ENCODE results near the gene EDDM13.
"Not testable (repeated sequence)": the region's sequence is repeated elsewhere in the genome, so short reads cannot be mapped to it uniquely, and the experiment has no call there.

EDDM13 gene

GRCh38 chr19:56272161-56272798, at the start of gene EDDM13:
Gene EDDM13, plus strand, starts transcription at chr19:56272748. Its CDS starts 87 bp downstream, at chr19:56272835.
- no peak for DNase-seq (ENCODE audit: low read depth, low spot score)

GRCh38 chr19:56222901-56223300, 49.6 kb upstream of the EDDM13 start:
- no peak for DNase-seq (ENCODE audit: low read depth, low spot score)

GRCh38 chr19:56223481-56223880, 49.1 kb upstream of the EDDM13 start:
- no peak for DNase-seq (ENCODE audit: low read depth, low spot score)

- DNase-seq (ENCODE audit: low read depth, low spot score) = no peak
These were observed 27.3 kb upstream of the EDDM13 start for GRCh38 chr19:56245121-56245740.

- not testable (repeated sequence) for DNase-seq (ENCODE audit: low read depth, low spot score)
These were observed 26.8 kb upstream of the EDDM13 start for GRCh38 chr19:56245764-56246163.

- DNase-seq (ENCODE audit: low read depth, low spot score) = not testable (repeated sequence)
These were observed 23.7 kb upstream of the EDDM13 start for GRCh38 chr19:56248736-56249338.

GRCh38 chr19:56252699-56253422, 19.7 kb upstream of the EDDM13 start:
- peak; percentile 61 for DNase-seq (ENCODE audit: low read depth, low spot score)

- no peak for DNase-seq (ENCODE audit: low read depth, low spot score)
These were observed 18.8 kb upstream of the EDDM13 start for GRCh38 chr19:56253737-56254136.

- no peak for DNase-seq (ENCODE audit: low read depth, low spot score)
These were observed 14.3 kb upstream of the EDDM13 start for GRCh38 chr19:56258272-56258671.

GRCh38 chr19:56261145-56261544, 11.4 kb upstream of the EDDM13 start:
- no peak for DNase-seq (ENCODE audit: low read depth, low spot score)

- not testable (repeated sequence) for DNase-seq (ENCODE audit: low read depth, low spot score)
These were observed 10.6 kb upstream of the EDDM13 start for GRCh38 chr19:56261932-56262331.

- DNase-seq (ENCODE audit: low read depth, low spot score) = no peak
These were observed 9.2 kb upstream of the EDDM13 start for GRCh38 chr19:56263319-56263718.

GRCh38 chr19:56266051-56266450, 6.5 kb upstream of the EDDM13 start:
- no peak for DNase-seq (ENCODE audit: low read depth, low spot score)

- DNase-seq (ENCODE audit: low read depth, low spot score) = no peak
These were observed 3.2 kb upstream of the EDDM13 start for GRCh38 chr19:56269348-56269747.

GRCh38 chr19:56270676-56271075, 1.9 kb upstream of the EDDM13 start:
- no peak for DNase-seq (ENCODE audit: low read depth, low spot score)

- DNase-seq (ENCODE audit: low read depth, low spot score) = no peak
These were observed 1.4 kb upstream of the EDDM13 start for GRCh38 chr19:56271151-56271550.

- no peak for DNase-seq (ENCODE audit: low read depth, low spot score)
These were observed 1.1 kb downstream of the EDDM13 start for GRCh38 chr19:56273563-56274117.

GRCh38 chr19:56282809-56283208, 10.3 kb downstream of the EDDM13 start:
- DNase-seq (ENCODE audit: low read depth, low spot score) = no peak

- DNase-seq (ENCODE audit: low read depth, low spot score) = no peak
These were observed 12.2 kb downstream of the EDDM13 start for GRCh38 chr19:56284746-56285145.

- DNase-seq (ENCODE audit: low read depth, low spot score) = no peak
These were observed 17.6 kb downstream of the EDDM13 start for GRCh38 chr19:56290104-56290503.

GRCh38 chr19:56291867-56292266, 19.3 kb downstream of the EDDM13 start:
- no peak for DNase-seq (ENCODE audit: low read depth, low spot score)

GRCh38 chr19:56294549-56294948, 22.0 kb downstream of the EDDM13 start:
- DNase-seq (ENCODE audit: low read depth, low spot score) = no peak

Measured in iPS DF 19.7 (cell line).